Stimulated activated CD4-positive, alpha-beta T cell treated with anti-CD3 and anti-CD28 coated beads, Interleukin-2, amount 100 ng/mL, for 4 hours (primary cell): ENCODE data around the gene FGD3.

Source experiments
- DNase-seq: peaks from one replicate; pipeline ENCODE4 v3.0.0-alpha.2; 2020; ENCODE audit warnings: low read depth

The FGD3 gene

GRCh38 chr9:93028448-93029006 lies 81.2 kb downstream of the FGD3 start:
- peak; percentile 24 for DNase-seq

- no peak for DNase-seq
Observed at GRCh38 chr9:93030642-93031628, 83.6 kb downstream of the FGD3 start.

DNA sequence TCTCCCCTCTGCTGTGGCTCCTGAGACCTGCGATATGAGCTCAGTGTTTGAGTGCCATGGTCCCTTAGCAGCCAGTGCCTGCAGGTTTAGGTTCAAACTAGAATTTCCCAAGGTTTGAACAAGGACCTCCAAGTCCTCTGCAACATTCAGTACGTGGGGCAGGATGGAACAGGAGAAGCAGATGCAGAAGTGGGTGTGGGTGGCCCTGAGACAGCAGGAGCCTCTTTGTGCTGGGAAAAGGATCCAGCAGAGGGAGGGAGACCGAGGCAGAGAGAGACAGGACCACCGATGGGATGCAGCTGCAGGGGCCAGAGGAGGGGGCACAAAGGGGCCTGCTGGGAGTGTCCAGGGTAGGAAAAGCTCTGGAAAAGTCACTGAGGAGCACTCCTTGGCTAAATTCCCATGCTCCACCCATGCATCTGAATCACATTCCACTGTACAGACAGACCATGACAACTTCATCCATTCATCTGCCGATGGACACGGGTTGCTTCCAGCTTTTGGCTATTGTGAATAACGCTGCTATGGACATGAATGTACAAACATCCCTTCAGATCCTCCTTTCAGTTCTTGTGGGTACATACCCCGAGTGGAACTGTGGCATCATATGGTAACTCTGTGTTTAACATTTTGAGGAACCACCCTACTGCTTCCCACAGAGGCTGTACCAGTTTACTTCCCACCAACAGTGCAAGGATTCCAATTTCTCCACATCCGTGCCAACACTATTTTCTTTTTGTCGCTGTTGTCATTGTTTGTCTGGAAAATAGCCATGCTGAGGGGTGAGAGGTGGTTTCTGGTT lies 84.5 kb downstream of the FGD3 start:
- DNase-seq: no peak

DNA sequence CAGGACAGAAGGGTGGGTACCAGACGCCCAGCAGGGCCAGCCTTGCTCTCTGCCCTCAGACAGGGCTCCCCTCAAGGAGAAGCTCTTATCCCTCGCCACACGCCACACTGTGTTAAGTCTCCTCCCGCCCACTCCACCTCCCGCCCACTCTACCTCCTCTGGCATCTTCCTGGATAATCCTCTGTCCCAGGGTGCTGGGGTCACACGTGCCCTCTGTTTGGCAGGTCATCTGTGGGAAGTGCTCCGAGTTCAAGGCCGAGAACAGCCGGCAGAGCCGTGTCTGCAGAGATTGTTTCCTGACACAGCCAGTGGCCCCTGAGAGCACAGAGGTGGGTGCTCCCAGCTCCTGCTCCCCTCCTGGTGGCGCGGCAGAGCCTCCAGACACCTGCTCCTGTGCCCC lies 85.2 kb downstream of the FGD3 start:
- no peak for DNase-seq

GRCh38 chr9:93033531-93033930 lies 86.2 kb downstream of the FGD3 start:
- DNase-seq: no peak

- DNase-seq: no peak
Observed at GRCh38 chr9:93035106-93035660, 87.9 kb downstream of the FGD3 start.

- no peak for DNase-seq
Observed at GRCh38 chr9:93035821-93036351, 88.6 kb downstream of the FGD3 start.

DNA sequence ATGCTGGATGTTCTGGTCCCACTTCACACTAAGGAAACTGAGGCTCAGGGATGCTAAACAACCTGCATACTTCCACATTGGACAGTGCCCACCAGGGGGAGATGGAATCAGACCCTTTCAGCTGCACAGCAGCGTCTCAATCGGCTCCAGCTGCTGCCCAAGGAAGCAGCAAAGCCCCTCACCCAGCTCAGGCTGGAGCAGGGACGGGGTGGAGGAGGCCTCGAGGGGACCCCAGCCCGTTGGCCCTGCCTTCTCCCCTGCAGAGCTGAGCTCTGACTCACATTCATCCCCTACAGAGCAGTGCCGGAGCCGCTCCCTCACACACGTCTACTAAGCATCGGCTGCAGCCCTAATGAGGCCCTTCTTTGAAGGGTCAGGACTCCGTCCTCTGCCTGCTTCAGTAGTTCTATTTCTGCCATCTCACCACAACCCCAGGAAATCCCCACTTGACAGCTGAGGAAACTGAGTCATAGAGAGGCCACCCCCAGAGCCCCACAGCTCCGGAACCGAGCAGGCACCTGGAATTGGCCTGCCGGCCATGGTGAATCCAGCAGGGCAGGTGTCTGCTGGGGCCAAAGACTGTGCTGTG lies 89.7 kb downstream of the FGD3 start:
- DNase-seq: no peak

DNA sequence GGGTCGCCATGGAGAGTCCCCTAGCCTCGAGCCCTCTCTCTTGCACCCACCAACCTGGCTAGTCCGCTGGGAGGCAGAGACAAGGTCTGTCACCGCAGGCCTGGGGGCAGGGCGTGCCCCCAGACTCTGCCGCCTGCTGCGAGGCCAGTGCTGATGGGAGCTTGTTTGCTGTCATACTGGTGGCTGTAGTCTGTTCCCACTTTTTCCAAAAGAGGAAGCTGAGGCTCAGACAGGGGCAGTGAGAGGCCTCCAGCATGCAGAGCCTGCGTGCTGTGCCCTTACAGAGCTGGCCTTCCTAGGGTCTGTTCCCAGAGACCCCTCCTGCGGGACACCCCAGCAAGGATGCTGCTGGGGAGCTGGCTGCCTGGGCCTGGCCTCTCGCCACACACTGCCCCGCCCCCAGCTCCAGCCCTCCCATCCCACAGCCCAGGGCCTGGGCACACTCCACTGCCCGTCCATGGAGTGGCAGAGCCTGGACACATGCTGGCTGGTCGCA lies 90.2 kb downstream of the FGD3 start:
- no peak for DNase-seq

DNA sequence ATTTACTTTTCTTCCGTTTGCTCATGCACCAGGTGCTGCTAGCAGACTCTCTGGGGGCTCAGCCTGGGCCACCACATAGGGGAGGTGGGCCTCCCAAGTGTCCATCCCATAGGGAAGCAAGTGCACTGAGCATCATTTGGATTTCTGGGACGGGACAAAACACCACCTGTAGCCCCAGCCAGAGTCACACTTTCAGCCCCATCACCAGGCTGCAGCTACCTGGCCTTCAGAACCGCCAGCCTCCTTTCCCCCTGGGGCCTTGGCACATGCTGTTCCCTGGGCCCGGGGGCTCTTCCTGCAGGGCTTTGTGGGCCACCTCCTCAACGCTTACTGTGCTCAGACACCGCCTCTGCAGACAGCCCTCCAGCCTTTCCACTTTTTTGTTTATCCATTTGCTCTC lies 91.6 kb downstream of the FGD3 start:
- DNase-seq: no peak

- DNase-seq: no peak
Observed at GRCh38 chr9:93039456-93039855, 92.1 kb downstream of the FGD3 start.

- DNase-seq: no peak
Observed at GRCh38 chr9:93039976-93040375, 92.7 kb downstream of the FGD3 start.

GRCh38 chr9:93040409-93040808 lies 93.1 kb downstream of the FGD3 start:
- no peak for DNase-seq

- DNase-seq: no peak
Observed at GRCh38 chr9:93041108-93041802, 93.9 kb downstream of the FGD3 start.

GRCh38 chr9:93043122-93043521 lies 95.8 kb downstream of the FGD3 start:
- DNase-seq: no peak

DNA sequence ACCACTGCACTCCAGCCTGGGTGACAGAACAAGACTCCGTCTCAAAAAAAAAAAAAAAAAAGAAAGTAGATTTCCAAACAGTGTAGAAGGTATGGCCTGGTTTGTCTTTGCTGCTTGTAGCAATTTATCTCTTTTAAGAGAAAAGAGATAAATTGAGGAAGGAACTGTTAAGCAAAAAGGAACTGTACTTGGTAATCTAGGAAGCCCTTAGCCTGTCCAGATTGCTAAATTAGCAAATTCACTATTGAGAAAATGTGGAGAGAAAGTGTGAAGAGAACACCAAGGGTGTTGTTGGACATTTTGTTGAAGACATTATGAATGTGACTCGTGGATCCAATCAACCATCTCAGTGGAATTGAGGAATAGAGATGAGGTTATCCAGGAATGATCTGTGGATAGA lies 98.2 kb downstream of the FGD3 start:
- no peak for DNase-seq

DNA sequence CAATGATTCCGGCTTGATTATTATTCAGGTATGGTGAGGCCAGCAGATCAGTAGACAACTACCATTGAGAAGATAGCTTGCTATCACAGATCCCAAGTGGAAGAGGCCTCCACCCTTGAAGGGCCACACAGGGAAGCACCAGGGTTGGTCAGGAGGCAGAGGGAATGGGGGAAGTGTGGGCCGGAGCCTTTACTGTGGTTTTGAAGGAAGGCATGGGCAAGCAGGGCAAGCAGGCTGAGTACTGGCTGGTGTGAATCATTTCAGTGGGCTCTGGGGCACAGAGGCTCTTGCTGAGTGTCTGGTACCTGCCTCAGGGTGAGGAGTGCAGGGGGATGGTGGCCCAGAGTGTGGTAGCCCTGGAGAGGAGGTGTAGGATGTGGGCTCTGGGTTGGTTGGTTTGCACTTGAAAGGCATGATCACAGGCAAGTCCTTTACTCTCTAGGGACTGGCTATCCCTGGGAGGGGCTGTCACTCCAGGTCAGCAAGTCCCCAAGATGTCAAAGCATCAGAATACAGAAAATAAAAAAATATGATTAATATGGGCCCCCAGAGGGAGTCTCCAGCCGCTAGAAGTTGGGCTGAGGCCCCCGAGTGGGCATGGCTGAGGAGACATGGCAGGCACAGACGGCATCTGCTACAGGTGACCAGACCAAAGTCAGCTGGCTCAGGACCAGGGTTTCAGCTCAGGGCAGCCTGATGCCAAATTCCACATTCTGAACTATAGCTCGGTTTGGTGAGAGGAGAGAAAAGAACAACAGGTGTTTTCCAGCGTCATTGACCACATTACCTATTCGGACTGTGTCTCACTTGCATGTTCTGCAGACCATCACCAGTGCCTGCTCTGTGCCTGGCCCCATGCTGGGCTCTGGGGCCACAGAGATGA lies 101.5 kb downstream of the FGD3 start:
- DNase-seq: no peak

DNA sequence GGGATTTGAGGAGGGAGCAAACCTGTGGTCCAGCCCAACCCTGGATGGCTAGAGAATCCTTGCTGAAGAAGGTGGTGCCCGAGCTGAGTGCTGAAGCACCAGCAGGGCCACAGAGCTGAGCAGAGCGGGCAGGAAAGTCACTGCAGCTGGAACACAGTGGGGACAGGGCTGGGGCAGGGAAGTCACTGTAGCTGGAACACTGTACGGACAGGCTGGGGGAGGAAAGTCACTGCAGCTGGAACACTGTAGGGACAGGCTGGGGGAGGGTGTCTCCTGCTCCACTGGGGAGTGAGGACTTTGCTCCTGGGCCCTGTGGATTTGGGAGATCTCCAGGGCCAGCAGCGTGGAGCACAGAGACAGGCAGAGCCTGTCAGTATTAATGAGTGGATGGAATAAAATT lies 102.2 kb downstream of the FGD3 start:
- no peak for DNase-seq

DNA sequence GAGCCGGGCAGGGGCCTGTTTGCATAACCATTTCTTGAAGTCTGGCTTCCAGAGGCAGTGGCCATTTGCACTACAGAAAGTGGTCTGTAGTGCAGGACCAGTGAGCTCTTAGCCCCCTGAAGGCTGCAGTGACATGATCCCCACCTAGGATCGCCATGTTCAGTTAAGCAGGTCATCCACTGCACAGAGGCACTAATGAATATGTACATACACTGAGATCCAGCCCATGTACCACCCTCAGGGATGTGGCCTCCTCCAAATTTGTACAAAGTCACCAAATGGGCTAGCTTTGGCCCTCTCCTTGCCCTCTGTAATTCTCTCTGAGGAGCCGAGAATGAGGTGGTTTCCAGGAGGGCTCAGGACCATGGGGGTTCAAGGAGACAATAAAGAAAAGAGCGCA lies 102.9 kb downstream of the FGD3 start:
- DNase-seq: no peak

GRCh38 chr9:93051680-93052089 lies 104.4 kb downstream of the FGD3 start:
- DNase-seq: no peak
